Mucosa of descending colon (tissue), 3 donors: ENCODE results near the gene HOMER1. TPM values are rescaled to one million over a fixed set of nuclear protein-coding genes. Genes with fewer than 3 reads are reported as not detected.

Experiments used
- ATAC-seq: fragments of 200-7000 bp; cut with Tn5 transposase; one replicate; pipeline ENCODE4 v1.9.1; 2020; ENCODE audit warnings: mild to moderate bottlenecking, moderate library complexity
- DNase-seq, 3 donors: peaks; one replicate each; pipeline ENCODE4 v3.0.0-alpha.2; 2020
- H3K36me3 ChIP-seq: fragments of 200-600 bp; one replicate; pipeline ENCODE4 v1.8.0; 2021; ENCODE audit warnings: low read depth, mild to moderate bottlenecking
- H3K4me1 ChIP-seq: fragments of 200-600 bp; one replicate; pipeline ENCODE4 v1.8.0; 2021; ENCODE audit warnings: low read depth, mild to moderate bottlenecking
- H3K4me3 ChIP-seq: fragments of 200-600 bp; one replicate; pipeline ENCODE4 v1.8.0; 2021; ENCODE audit warnings: mild to moderate bottlenecking
- H3K9me3 ChIP-seq: fragments of 200-600 bp; one replicate; pipeline ENCODE4 v1.8.0; 2021; ENCODE audit warnings: mild to moderate bottlenecking
- CTCF ChIP-seq: fragments of 200-600 bp; IDR thresholded peaks from one replicate; pipeline ENCODE4 v1.8.0; 2022; ENCODE audit warnings: antibody characterized with exemption, mild to moderate bottlenecking
- intact Hi-C, 2 donors: fragments of 100-400 bp; cut with DNase I in 1 of 2; cut with micrococcal nuclease in 1 of 2; formaldehyde crosslinking; loops; one replicate each; pipeline versions ENCODE4 v1.11.0 to v1.11.1; 2022; cut with DNase I, micrococcal nuclease
- total RNA-seq, 3 donors: library from RNA; stranded (reverse); fragmentation: NEBNext Ultra II Directional in 2 of 3; extraction: Animal tissue kit (Norgen Biotek cat#: 25700) in 2 of 3; gene quantifications; one replicate each; pipeline versions ENCODE4 v1.2.1 to v1.2.4, GENCODE V29; 2021 to 2023
- donor health status: DM: no; HTN: no; CAD: no; lungs with moderate emphysema.
- donor health status: DM: no; HTN: no; CAD: no.
- donor health status: DM: no; HTN: yes; CAD: no.

Gene HOMER1
- total RNA-seq, 3 donors from 2014 or later = 1.1 to 7.4 (median 2.2) TPM

- H3K4me3 ChIP-seq = no peak overlapping the region
- TF ChIP-seq CTCF = no peak
- intact Hi-C loops = no loop called here
- ATAC-seq (no peak), DNase-seq (no peak)
- H3K9me3 ChIP-seq = no peaks in the 10 kb centered on the region
- no peaks in the 10 kb centered on the region for H3K36me3 ChIP-seq
- no peaks in the 10 kb centered on the region for H3K4me1 ChIP-seq
These were observed 184.5 kb downstream of the HOMER1 start for GRCh38 chr5:79329453-79329852.

Other genes with a start within 250 kb of the HOMER1 start
- 10 to 100 TPM; 59.2 to 69.6 (median 63.2) TPM for gene TENT2, start 98.3 kb upstream of the HOMER1 start, total RNA-seq
- 1 to 10 TPM in 2 of 3 donors, under 1 TPM in 1; 0.55 to 3.3 (median 1.1) TPM for gene CMYA5, start 175.7 kb upstream of the HOMER1 start, total RNA-seq